OCI-LY7 (cell line): ENCODE results near the gene IQSEC1.

ENCODE experiments used
- CTCF ChIP-seq: fragments of 200-600 bp; sonication (generic); conservative IDR thresholded peaks from 2 replicates; pipeline ENCODE4 v1.5.1; 2014; ENCODE audit warnings: mild to moderate bottlenecking, antibody characterized with exemption, low read length, moderate library complexity, mixed read lengths
- EZH2phosphoT487 ChIP-seq: fragments of 200-600 bp; sonication (generic); IDR thresholded peaks from 2 replicates; pipeline ENCODE4 v1.6.1; 2018; ENCODE audit warnings: low read depth, borderline replicate concordance, mild to moderate bottlenecking, mixed run types, antibody characterized with exemption, low read length, moderate library complexity, mixed read lengths

- TF ChIP-seq CTCF: no peak
- TF ChIP-seq EZH2phosphoT487: no peak
Observed at GRCh38 chr3:12877040-12877439, 196.2 kb downstream of the IQSEC1 start.
